Transverse colon (tissue), 4 donors: Measurements from ENCODE around the gene IGF2BP2. TPM values are rescaled to one million over a fixed set of nuclear protein-coding genes. Genes with fewer than 3 reads are reported as not detected.

Experiments used
- DNase-seq: peaks from one replicate; pipeline ENCODE4 v3.0.0-alpha.2; 2019
- H3K27ac ChIP-seq, 4 donors: fragments of 200-600 bp; sonication (generic); 2 replicates each; pipeline ENCODE4 v1.5.1; 2016 to 2018; ENCODE audit warnings: inconsistent platforms in 4 of 4
- H3K27me3 ChIP-seq: fragments of 200-600 bp; sonication (generic); 2 replicates; pipeline ENCODE4 v1.5.1; 2017; ENCODE audit warnings: inconsistent platforms
- H3K36me3 ChIP-seq, 4 donors: fragments of 200-600 bp; sonication (generic); 2 replicates each; pipeline ENCODE4 v1.5.1; 2017 to 2019; ENCODE audit warnings: inconsistent platforms in 4 of 4
- H3K4me1 ChIP-seq, 4 donors: fragments of 200-600 bp; sonication (generic); 2 replicates each; pipeline ENCODE4 v1.5.1; 2017 to 2020; ENCODE audit warnings: inconsistent platforms in 4 of 4
- H3K4me3 ChIP-seq, 4 donors: fragments of 200-600 bp; sonication (generic); 1 replicate in 1 of 4; 2 replicates in 3 of 4; pipeline versions ENCODE4 v1.5.1 to v1.6.1; 2017 to 2019; ENCODE audit warnings: inconsistent platforms in 4 of 4
- H3K9me3 ChIP-seq, 2 donors: fragments of 200-600 bp; sonication (generic); 2 replicates each; pipeline ENCODE4 v1.5.1; 2017 to 2019; ENCODE audit warnings: inconsistent platforms in 2 of 2
- EP300 ChIP-seq: sonication (generic); formaldehyde crosslinking; IDR thresholded peaks from one replicate; pipeline ENCODE4 v1.6.1; 2017; ENCODE audit warnings: antibody characterized with exemption, low read depth
- POLR2A ChIP-seq: fragments of 450-650 bp; IDR thresholded peaks from one replicate; pipeline ENCODE4 v1.6.1; 2016; ENCODE audit warnings: antibody characterized with exemption, mild to moderate bottlenecking, moderate library complexity
- POLR2AphosphoS5 ChIP-seq, 3 donors: sonication (generic); formaldehyde crosslinking; IDR thresholded peaks; one replicate each; pipeline ENCODE4 v1.6.1; 2016; ENCODE audit warnings: antibody characterized with exemption in 3 of 3
- WGBS, 2 donors: methylation state at CpG; one replicate each; pipeline ENCODE4 v1.1.5; 2018; ENCODE audit warnings: low coverage in 1 of 2; 5-methylcytosine and 5-hydroxymethylcytosine counted together
- in situ Hi-C, 4 donors: fragments of 200-750 bp; cut with MboI; loops; one replicate each; pipeline versions ENCODE4 v1.15.0 to v1.15.1; 2017; ENCODE audit warnings: low sequenced_read_pairs in 3 of 4, low pct_ligation_motif_present in 1 of 4, low pct_unique_long_range_greater_than_20kb in 1 of 4
- intact Hi-C: fragments of 100-400 bp; cut with DNase I; formaldehyde crosslinking; loops from one replicate; pipeline ENCODE4 v1.15.1; 2023; ENCODE audit warnings: low total_unique reads
- total RNA-seq, 4 donors: library from RNA; depleted of rRNA; stranded (reverse); fragments of >200 nt; gene quantifications; one replicate each; pipeline ENCODE4 v1.1.0, GENCODE V29; 2016
- TF ChIP-seq, protein P1 (sequence below), 5 experiments: fragments of 200-600 bp in 3 of 5; fragments of 450-650 bp in 2 of 5; sonication (generic) in 3 of 5; IDR thresholded peaks; 1 replicate in 2 of 5; 2 replicates in 3 of 5; pipeline ENCODE4 v1.5.1; 2016 to 2017; ENCODE audit warnings: antibody characterized with exemption in 5 of 5, inconsistent platforms in 3 of 5, mild to moderate bottlenecking in 2 of 5, moderate library complexity in 1 of 5

The IGF2BP2 gene
- total RNA-seq, 4 donors from 2014 or later: 51.3 to 179 (median 82.9) TPM

DNA sequence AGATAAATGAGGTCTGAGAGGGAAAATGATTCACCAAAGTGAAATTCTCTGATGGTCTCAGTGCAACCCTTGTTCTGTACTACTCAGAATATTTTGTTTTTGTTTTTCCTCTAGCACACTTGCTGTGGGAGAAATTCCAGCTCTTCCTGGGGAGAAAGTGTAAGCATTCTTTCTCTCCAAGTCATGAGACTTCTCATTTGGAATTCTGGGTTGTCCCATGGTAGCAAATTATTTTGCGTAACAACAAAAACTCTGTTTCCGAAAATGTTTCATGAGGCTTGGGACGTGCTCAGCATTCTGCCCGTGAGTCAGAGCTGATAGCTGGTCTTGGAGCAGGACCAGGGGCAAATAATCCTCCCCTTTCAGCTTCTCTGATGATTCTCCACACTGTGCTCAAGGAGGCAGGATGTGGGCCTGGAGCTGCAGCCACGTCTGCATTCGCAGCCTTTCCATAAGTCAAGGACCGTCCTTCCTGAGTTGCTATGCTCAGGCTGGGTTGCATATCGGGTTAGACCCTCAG lies 168.5 kb downstream of the IGF2BP2 start:
- intact Hi-C loops (no loop called here), in situ Hi-C loops (no loop called here)
- Histone ChIP-seq H3K27me3 (no peaks in the 10 kb centered on the region), H3K4me1 (peaks cover 3 to 19% (median 17%) of the 10 kb centered on the region in 4 donors), H3K27ac (peak overlapping the region; percentile 48 to 81 (median 59)), H3K4me3 (no peak overlapping the region), H3K36me3 (no peaks in the 10 kb centered on the region), H3K9me3 (no peaks in the 10 kb centered on the region)
- TF ChIP-seq POLR2AphosphoS5 (IDR thresholded peaks at IDR 0.05) (peak; percentile 30 to 63 (median 50)), POLR2A (peak; percentile 18)
- TF ChIP-seq, protein P1, sequence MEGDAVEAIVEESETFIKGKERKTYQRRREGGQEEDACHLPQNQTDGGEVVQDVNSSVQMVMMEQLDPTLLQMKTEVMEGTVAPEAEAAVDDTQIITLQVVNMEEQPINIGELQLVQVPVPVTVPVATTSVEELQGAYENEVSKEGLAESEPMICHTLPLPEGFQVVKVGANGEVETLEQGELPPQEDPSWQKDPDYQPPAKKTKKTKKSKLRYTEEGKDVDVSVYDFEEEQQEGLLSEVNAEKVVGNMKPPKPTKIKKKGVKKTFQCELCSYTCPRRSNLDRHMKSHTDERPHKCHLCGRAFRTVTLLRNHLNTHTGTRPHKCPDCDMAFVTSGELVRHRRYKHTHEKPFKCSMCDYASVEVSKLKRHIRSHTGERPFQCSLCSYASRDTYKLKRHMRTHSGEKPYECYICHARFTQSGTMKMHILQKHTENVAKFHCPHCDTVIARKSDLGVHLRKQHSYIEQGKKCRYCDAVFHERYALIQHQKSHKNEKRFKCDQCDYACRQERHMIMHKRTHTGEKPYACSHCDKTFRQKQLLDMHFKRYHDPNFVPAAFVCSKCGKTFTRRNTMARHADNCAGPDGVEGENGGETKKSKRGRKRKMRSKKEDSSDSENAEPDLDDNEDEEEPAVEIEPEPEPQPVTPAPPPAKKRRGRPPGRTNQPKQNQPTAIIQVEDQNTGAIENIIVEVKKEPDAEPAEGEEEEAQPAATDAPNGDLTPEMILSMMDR (IDR thresholded peaks at IDR 0.05): no peak
- peak; percentile 30 for DNase-seq
- 60 to 63% methylated on average over 2 to 8 of the region's 8 CpGs for WGBS, 2 donors

DNA sequence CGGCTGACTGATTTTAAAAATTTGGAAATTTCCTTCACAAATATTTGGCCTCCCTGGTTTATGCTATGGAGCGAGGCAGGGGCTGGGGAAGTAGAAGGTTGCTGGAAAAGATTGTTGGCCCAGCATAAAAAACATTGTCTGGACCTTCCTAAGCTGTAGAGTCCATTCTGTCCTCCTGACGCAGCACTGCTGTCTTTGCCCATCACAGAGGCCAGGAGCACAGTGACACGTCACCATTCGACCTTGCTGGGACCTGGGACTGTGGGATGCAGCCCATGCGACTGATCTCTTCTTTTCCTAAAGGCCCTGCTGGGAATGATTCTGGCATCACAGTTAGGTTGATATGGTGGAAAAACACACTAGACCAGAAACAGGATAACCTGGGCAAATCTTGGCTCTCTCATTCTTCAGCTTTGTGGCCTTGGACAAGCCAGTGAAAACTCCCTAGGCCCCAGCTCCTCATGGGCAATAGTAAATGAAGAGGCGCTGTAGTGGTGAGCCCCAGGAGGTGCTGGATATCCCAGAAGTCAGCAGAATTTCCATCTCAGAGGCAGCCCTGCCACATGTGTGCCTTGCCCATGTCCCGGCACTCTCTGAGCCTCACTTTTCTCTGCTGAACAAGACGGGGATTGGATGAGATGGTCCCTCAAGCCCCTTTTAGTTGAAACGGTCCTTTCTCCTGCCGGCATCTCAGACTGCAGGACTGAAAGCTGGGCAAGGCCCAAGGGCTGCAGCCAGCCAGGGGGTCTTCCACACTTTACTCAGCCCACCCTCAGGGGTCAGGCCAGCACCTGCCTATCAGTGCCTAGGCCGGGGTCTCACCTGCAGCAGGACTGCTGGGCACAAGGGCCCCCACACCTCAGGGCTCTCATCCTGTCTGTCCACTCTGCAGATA lies 169.2 kb downstream of the IGF2BP2 start:
- in situ Hi-C loops (no loop called here), intact Hi-C loops (no loop called here)
- H3K27ac ChIP-seq: peak overlapping the region; percentile 48 to 81 (median 59)
- no peak for TF ChIP-seq POLR2AphosphoS5 (IDR thresholded peaks at IDR 0.05)
- H3K27me3 ChIP-seq: no peaks in the 10 kb centered on the region
- H3K9me3 ChIP-seq: no peaks in the 10 kb centered on the region
- no peaks in the 10 kb centered on the region for H3K36me3 ChIP-seq
- peaks cover 3 to 18% (median 17%) of the 10 kb centered on the region in 4 donors for H3K4me1 ChIP-seq
- no peak for DNase-seq
- H3K4me3 ChIP-seq: no peak overlapping the region
- 83 to 93% methylated on average over 3 to 12 of the region's 12 CpGs for WGBS, 2 donors

DNA sequence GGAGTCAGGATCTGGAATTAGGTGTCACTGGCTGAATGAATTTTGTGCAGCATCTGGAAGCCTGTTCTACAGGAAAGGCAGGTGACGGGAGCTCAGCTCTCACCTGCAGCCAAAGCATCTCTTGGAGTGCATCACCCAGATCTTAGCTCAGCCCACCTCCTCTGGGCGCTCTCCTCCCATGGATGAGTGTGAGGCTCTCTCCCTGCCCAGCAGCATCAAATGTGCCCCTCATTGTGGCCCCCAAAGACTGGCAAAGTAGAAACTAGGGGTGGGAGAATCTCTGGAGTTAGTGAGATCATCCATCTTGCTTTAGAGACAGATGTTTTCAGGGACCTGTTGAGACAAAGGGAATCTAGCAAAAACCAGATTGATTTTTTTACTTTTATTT lies 170.1 kb downstream of the IGF2BP2 start:
- H3K27me3 ChIP-seq: no peaks in the 10 kb centered on the region
- no peak overlapping the region for H3K27ac ChIP-seq
- 94% methylated on average over 2 of the region's 2 CpGs; no CpG with 5 or more reads in 1 of the 2 donors for WGBS, 2 donors
- TF ChIP-seq POLR2A: no peak
- TF ChIP-seq, protein P1 (IDR thresholded peaks at IDR 0.05): no peak
- no peak for TF ChIP-seq POLR2AphosphoS5 (IDR thresholded peaks at IDR 0.05)
- TF ChIP-seq EP300: no peak
- intact Hi-C loops: no loop called here
- no peaks in the 10 kb centered on the region for H3K9me3 ChIP-seq
- no peaks in the 10 kb centered on the region for H3K36me3 ChIP-seq
- H3K4me1 ChIP-seq: peaks cover 3 to 11% (median 8%) of the 10 kb centered on the region in 4 donors
- DNase-seq: no peak
- no peak overlapping the region for H3K4me3 ChIP-seq
- in situ Hi-C loops: no loop called here

DNA sequence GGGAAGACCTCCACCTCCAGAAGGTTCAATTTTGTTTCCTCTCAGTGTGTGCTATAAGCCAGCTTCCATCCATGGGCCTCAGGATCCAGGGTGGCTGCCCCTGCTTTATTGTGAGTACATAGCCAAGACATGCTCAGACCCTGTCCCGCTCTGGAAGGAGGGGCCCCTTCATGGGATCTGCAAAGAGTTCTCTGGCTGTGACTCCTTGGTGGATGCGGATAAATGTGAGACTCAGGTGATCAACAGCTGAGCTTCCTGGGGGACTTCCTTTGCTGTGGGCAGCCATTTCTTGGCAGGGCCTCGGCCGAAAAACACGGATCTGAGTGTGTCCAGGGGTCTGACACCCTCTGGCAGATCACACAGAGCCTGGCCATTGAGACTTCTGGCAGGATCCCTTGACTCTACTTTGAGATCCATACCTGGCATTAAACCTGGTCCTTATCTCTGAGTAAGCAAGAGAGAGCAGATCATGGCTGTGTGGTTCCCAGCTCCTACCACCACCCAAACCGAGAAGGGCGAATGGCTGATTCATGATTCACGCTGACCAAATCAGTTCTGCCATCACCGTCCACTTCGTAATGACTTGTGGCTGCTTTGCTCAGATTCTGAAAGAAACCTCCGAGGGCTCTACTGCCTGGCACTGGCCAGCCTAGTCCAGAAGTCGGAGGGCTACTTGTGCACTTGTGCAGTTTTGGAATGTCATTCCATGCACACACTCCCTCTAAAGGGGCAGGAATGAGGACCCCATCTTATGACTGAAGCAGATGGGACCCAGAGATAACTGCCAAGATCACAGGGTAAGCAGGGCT lies 170.7 kb downstream of the IGF2BP2 start:
- in situ Hi-C loops (no loop called here), intact Hi-C loops (no loop called here)
- no peaks in the 10 kb centered on the region for H3K36me3 ChIP-seq
- TF ChIP-seq, protein P1 (IDR thresholded peaks at IDR 0.05): no peak
- no peak for DNase-seq
- no peaks in the 10 kb centered on the region for H3K27me3 ChIP-seq
- no peak overlapping the region for H3K4me3 ChIP-seq
- peaks cover 2 to 5% (median 4%) of the 10 kb centered on the region in 4 donors for H3K4me1 ChIP-seq
- H3K27ac ChIP-seq: no peak overlapping the region
- H3K9me3 ChIP-seq: no peaks in the 10 kb centered on the region
- 96 to 100% methylated on average over 2 to 12 of the region's 12 CpGs for WGBS, 2 donors
